GM10266 (cell line): ENCODE measurements around the gene IL1RAPL2.
"Not testable (repeated sequence)": the region's sequence is repeated elsewhere in the genome, so short reads cannot be mapped to it uniquely, and the experiment has no call there.

Experiments used
- DNase-seq: peaks from one replicate; pipeline ENCODE4 v3.0.0; 2012; ENCODE audit errors: extremely low spot score
- CTCF ChIP-seq: IDR thresholded peaks from 2 replicates; pipeline ENCODE4 v1.5.1; 2012; ENCODE audit warnings: mild to moderate bottlenecking, low read depth; ENCODE audit not compliant: control insufficient read depth, insufficient read depth; ENCODE audit errors: missing control alignments

IL1RAPL2 gene

GRCh38 chrX:105803891-105804290 is 1237.9 kb downstream of the IL1RAPL2 start:
- DNase-seq, result no peak
- no peak for TF ChIP-seq CTCF

- DNase-seq, result not testable (repeated sequence)
Observed at GRCh38 chrX:105805655-105806054, 1239.7 kb downstream of the IL1RAPL2 start.

- TF ChIP-seq CTCF, result no peak
- no peak for DNase-seq
Observed at GRCh38 chrX:105816517-105816916, 1250.5 kb downstream of the IL1RAPL2 start.
